ENCODE data around the gene SMARCA5.
"Not testable (repeated sequence)": the region's sequence is repeated elsewhere in the genome, so short reads cannot be mapped to it uniquely, and the experiment has no call there.

Gene SMARCA5

GRCh38 chr4:143512978-143513313 lies 556 bp upstream of the SMARCA5 start:
- TF ChIP-seq CTCF (IDR thresholded peaks at IDR 0.05; ENCODE audit: control insufficient read depth, extremely low read depth, insufficient read depth) = no peak
- no peak for DNase-seq (ENCODE audit: low read depth)

GRCh38 chr4:143514169-143514495 lies 630 bp downstream of the SMARCA5 start:
- H3K4me3 ChIP-seq (ENCODE audit: low read depth, low read length) = peak overlapping the region; percentile 95
- DNase-seq (ENCODE audit: low read depth) = no peak
- no peak for TF ChIP-seq CTCF (IDR thresholded peaks at IDR 0.05; ENCODE audit: control insufficient read depth, extremely low read depth, insufficient read depth)

More at GRCh38 chr4:143512978-143513313, 556 bp upstream of the SMARCA5 start:
- peak overlapping the region; percentile 95 for H3K4me3 ChIP-seq (ENCODE audit: low read depth, low read length)

GRCh38 chr4:143514497-143514896 lies 995 bp downstream of the SMARCA5 start:
- peak overlapping the region; percentile 95 for H3K4me3 ChIP-seq (ENCODE audit: low read depth, low read length)
- no peak for TF ChIP-seq CTCF (IDR thresholded peaks at IDR 0.05; ENCODE audit: control insufficient read depth, extremely low read depth, insufficient read depth)
- DNase-seq (ENCODE audit: low read depth) = no peak

GRCh38 chr4:143514901-143515300 lies 1.4 kb downstream of the SMARCA5 start:
- H3K4me3 ChIP-seq (ENCODE audit: low read depth, low read length) = peak overlapping the region; percentile 95
- no peak for TF ChIP-seq CTCF (IDR thresholded peaks at IDR 0.05; ENCODE audit: control insufficient read depth, extremely low read depth, insufficient read depth)

GRCh38 chr4:143515905-143516304 lies 2.4 kb downstream of the SMARCA5 start:
- no peak for TF ChIP-seq CTCF (IDR thresholded peaks at IDR 0.05; ENCODE audit: control insufficient read depth, extremely low read depth, insufficient read depth)
- DNase-seq (ENCODE audit: low read depth) = no peak
- no peak overlapping the region for H3K4me3 ChIP-seq (ENCODE audit: low read depth, low read length)

More at GRCh38 chr4:143514901-143515300, 1.4 kb downstream of the SMARCA5 start:
- no peak for DNase-seq (ENCODE audit: low read depth)

- no peak for DNase-seq (ENCODE audit: low read depth)
- H3K4me3 ChIP-seq (ENCODE audit: low read depth, low read length) = no peak overlapping the region
- TF ChIP-seq CTCF (IDR thresholded peaks at IDR 0.05; ENCODE audit: control insufficient read depth, extremely low read depth, insufficient read depth) = no peak
Observed at GRCh38 chr4:143517764-143518163, 4.3 kb downstream of the SMARCA5 start.

GRCh38 chr4:143524211-143524610 lies 10.7 kb downstream of the SMARCA5 start:
- no peak for DNase-seq (ENCODE audit: low read depth)
- no peak for TF ChIP-seq CTCF (IDR thresholded peaks at IDR 0.05; ENCODE audit: control insufficient read depth, extremely low read depth, insufficient read depth)

GRCh38 chr4:143528046-143528445 lies 14.5 kb downstream of the SMARCA5 start:
- not testable (repeated sequence) for H3K4me3 ChIP-seq (ENCODE audit: low read depth, low read length); DNase-seq (ENCODE audit: low read depth)

More at GRCh38 chr4:143524211-143524610, 10.7 kb downstream of the SMARCA5 start:
- no peak overlapping the region for H3K4me3 ChIP-seq (ENCODE audit: low read depth, low read length)

Measured in LNCaP clone FGC (cell line).